ENCODE results near the gene HSPA9. TPM values are rescaled to one million over a fixed set of nuclear protein-coding genes. Genes with fewer than 3 reads are reported as not detected.

HSPA9 gene
- polyA plus RNA-seq, 1 donor (not counting 4 experiments of a cell fraction or from before 2014, with no cell fraction given): 195 TPM

DNA sequence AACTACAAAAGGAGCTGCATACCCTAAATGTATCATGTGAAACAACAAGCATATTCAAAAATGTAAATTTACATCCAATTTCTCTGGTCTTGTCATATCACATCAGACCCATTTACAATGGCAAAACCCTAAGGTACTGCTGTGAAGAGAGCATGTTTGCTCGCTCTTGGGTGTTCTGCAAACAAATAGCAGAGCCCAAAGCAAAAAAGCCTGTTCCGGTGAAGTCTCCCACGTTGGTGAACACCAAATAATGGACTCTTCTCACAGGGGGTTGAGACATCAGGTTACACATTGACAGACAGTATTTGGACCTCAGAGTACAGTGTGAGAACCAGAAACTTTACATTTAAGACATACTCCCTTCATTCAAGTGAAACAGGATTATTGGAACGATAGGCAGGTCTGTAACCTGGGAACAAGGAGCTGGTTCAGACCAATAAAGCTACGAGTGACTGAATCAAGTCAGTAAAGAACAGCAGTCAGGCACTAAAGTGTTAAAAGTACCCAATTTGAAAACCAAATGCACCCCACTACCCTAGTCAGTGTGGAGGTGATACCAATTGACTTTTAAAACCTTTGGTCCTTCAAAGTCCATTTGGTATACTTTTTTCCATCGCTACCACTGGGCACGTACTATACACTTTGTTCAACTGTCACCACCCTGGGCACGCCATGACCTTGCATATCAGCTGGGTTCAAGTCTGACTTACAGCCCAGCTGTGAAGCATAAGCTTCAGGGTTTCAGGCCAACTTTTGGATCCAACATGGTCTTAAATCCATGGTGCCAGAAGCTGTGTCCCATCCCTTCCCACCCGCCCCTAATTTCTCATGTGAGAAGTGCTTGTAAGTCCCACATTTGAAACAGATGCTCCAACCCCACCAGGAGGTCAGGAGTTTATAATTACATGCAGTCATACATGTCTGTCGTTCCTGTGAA is 68.6 kb downstream of the HSPA9 start:
- TF ChIP-seq, protein P1, sequence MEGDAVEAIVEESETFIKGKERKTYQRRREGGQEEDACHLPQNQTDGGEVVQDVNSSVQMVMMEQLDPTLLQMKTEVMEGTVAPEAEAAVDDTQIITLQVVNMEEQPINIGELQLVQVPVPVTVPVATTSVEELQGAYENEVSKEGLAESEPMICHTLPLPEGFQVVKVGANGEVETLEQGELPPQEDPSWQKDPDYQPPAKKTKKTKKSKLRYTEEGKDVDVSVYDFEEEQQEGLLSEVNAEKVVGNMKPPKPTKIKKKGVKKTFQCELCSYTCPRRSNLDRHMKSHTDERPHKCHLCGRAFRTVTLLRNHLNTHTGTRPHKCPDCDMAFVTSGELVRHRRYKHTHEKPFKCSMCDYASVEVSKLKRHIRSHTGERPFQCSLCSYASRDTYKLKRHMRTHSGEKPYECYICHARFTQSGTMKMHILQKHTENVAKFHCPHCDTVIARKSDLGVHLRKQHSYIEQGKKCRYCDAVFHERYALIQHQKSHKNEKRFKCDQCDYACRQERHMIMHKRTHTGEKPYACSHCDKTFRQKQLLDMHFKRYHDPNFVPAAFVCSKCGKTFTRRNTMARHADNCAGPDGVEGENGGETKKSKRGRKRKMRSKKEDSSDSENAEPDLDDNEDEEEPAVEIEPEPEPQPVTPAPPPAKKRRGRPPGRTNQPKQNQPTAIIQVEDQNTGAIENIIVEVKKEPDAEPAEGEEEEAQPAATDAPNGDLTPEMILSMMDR (optimal IDR thresholded peaks at IDR 0.05 in 1 of 3, IDR thresholded peaks at IDR 0.05 in 1 of 3, conservative IDR thresholded peaks at IDR 0.05 in 1 of 3; ENCODE audit: extremely low read depth in 1 of 3, insufficient read depth in 2 of 3, low read length in 3 of 3): no peak
- TF ChIP-seq EZH2 (IDR thresholded peaks at IDR 0.05; ENCODE audit: low read length): no peak
- Histone ChIP-seq H4K20me1 (ENCODE audit: control insufficient read depth, extremely low read depth, insufficient read depth, low read length) (peaks cover 5% of the 10 kb centered on the region), H3K4me1 (ENCODE audit: control insufficient read depth, extremely low read depth, insufficient read depth, low read length) (peaks cover 35% of the 10 kb centered on the region), H3K4me2 (ENCODE audit: control insufficient read depth, extremely low read depth, insufficient read depth, low read depth, low read length) (no peak overlapping the region), H3K36me3 (ENCODE audit: control insufficient read depth in 2 of 2, extremely low read depth in 1 of 2, insufficient read depth in 2 of 2, low read length in 2 of 2) (peaks cover 17 to 38% of the 10 kb centered on the region in 2 experiments), H3K79me2 (ENCODE audit: control insufficient read depth, insufficient read depth, low read length) (peaks cover 3% of the 10 kb centered on the region), H3K9ac (ENCODE audit: control insufficient read depth, extremely low read depth, insufficient read depth, low read length) (no peak overlapping the region), H2AFZ (ENCODE audit: control insufficient read depth, low read length) (no peak overlapping the region), H3K9me1 (ENCODE audit: control insufficient read depth, extremely low read depth, insufficient read depth, low read length) (peaks cover 5% of the 10 kb centered on the region), H3K4me3 (ENCODE audit: control insufficient read depth in 2 of 3, extremely low read depth in 1 of 3, insufficient read depth in 2 of 3, low read depth in 1 of 3, low read length in 3 of 3) (no peak overlapping the region), H3K9me3 (ENCODE audit: control insufficient read depth, low read depth, low read length) (no peaks in the 10 kb centered on the region), H3K27ac (ENCODE audit: control insufficient read depth, insufficient read depth, low read length) (no peak overlapping the region), H3K27me3 (ENCODE audit: control insufficient read depth, extremely low read depth, insufficient read depth, low read length) (no peaks in the 10 kb centered on the region)
- FAIRE-seq (no peak), DNase-seq (ENCODE audit: low read depth, low spot score) (no peak)
- dilution Hi-C loops (cut with MboI; ENCODE audit: extremely low pct_ligation_motif_present, low sequenced_read_pairs): no loop called here

GRCh38 chr5:138504799-138505198 is 70.4 kb downstream of the HSPA9 start:
- Histone ChIP-seq H3K4me2 (ENCODE audit: control insufficient read depth, extremely low read depth, insufficient read depth, low read depth, low read length) (peak overlapping the region; percentile 85), H3K36me3 (ENCODE audit: control insufficient read depth in 2 of 2, extremely low read depth in 1 of 2, insufficient read depth in 2 of 2, low read length in 2 of 2) (peaks cover 11 to 24% of the 10 kb centered on the region in 2 experiments), H2AFZ (ENCODE audit: control insufficient read depth, low read length) (no peak overlapping the region), H3K9ac (ENCODE audit: control insufficient read depth, extremely low read depth, insufficient read depth, low read length) (peak overlapping the region; percentile 53), H4K20me1 (ENCODE audit: control insufficient read depth, extremely low read depth, insufficient read depth, low read length) (peaks cover 5% of the 10 kb centered on the region), H3K27ac (ENCODE audit: control insufficient read depth, insufficient read depth, low read length) (peak overlapping the region; percentile 86), H3K79me2 (ENCODE audit: control insufficient read depth, insufficient read depth, low read length) (peaks cover 2% of the 10 kb centered on the region), H3K9me3 (ENCODE audit: control insufficient read depth, low read depth, low read length) (no peaks in the 10 kb centered on the region), H3K4me3 (ENCODE audit: control insufficient read depth in 2 of 3, extremely low read depth in 1 of 3, insufficient read depth in 2 of 3, low read depth in 1 of 3, low read length in 3 of 3) (peak overlapping the region in 1 of 3 experiments; percentile 16), H3K4me1 (ENCODE audit: control insufficient read depth, extremely low read depth, insufficient read depth, low read length) (peaks cover 35% of the 10 kb centered on the region), H3K27me3 (ENCODE audit: control insufficient read depth, extremely low read depth, insufficient read depth, low read length) (no peaks in the 10 kb centered on the region), H3K9me1 (ENCODE audit: control insufficient read depth, extremely low read depth, insufficient read depth, low read length) (peaks cover 5% of the 10 kb centered on the region)
- DNase-seq (ENCODE audit: low read depth, low spot score) (peak; percentile 94), FAIRE-seq (peak; percentile 97)
- TF ChIP-seq, protein P1 (optimal IDR thresholded peaks at IDR 0.05 in 1 of 3, IDR thresholded peaks at IDR 0.05 in 1 of 3, conservative IDR thresholded peaks at IDR 0.05 in 1 of 3; ENCODE audit: extremely low read depth in 1 of 3, insufficient read depth in 2 of 3, low read length in 3 of 3): no peak
- no peak for TF ChIP-seq EZH2 (IDR thresholded peaks at IDR 0.05; ENCODE audit: low read length)
- dilution Hi-C loops (cut with MboI; ENCODE audit: extremely low pct_ligation_motif_present, low sequenced_read_pairs): no loop called here

Small RNA genes lying within 50 kb of the gene (small RNA-seq; reads per million reads assigned to genes)
- gene RF00154 (ENCODE audit: insufficient read length in 3 of 3, low read depth in 3 of 3, low replicate concordance in 1 of 3) (1.0 to 18.1 (median 5.2) reads per million in 3 experiments), gene RF01210 (ENCODE audit: insufficient read length in 3 of 3, low read depth in 3 of 3, low replicate concordance in 1 of 3) (0 reads per million in 3 experiments), gene SNORD63 (ENCODE audit: insufficient read length in 3 of 3, low read depth in 3 of 3, low replicate concordance in 1 of 3) (620 to 14,109 (median 1,694) reads per million in 3 experiments)

Other genes with a start within 250 kb of the HSPA9 start
- gene CDC25C, start 243.6 kb downstream of the HSPA9 start, polyA plus RNA-seq: 1.4 to 4.7 TPM (median 3.1 TPM) in 3 replicates
- gene FAM53C, start 237.1 kb downstream of the HSPA9 start, polyA plus RNA-seq: 24.6 to 31.5 TPM (median 25.5 TPM) in 3 replicates
- 17.2 to 29.1 TPM (median 28.8 TPM) in 3 replicates for gene KDM3B, start 222.7 kb downstream of the HSPA9 start, polyA plus RNA-seq
- 0.19 to 0.41 TPM (median 0.35 TPM) in 3 replicates for gene REEP2, start 136.3 kb downstream of the HSPA9 start, polyA plus RNA-seq
- gene EGR1, start 109.9 kb downstream of the HSPA9 start, polyA plus RNA-seq: 2.8 to 7.0 TPM (median 5.6 TPM) in 3 replicates
- gene ETF1, start 32.2 kb downstream of the HSPA9 start, polyA plus RNA-seq: 96.4 to 137 TPM (median 99.8 TPM) in 3 replicates
- gene CTNNA1, start 178.0 kb upstream of the HSPA9 start, polyA plus RNA-seq: 95.9 to 175 TPM (median 119 TPM) in 3 replicates